Activated B cell treated with CpG ODN at 0.5 μM for 24 hours (primary cell): ENCODE data around the gene MUC20. TPM values are rescaled to one million over a fixed set of nuclear protein-coding genes. Genes with fewer than 3 reads are reported as not detected.

Experiments
- ATAC-seq: fragments of 200-7000 bp; cut with Tn5 transposase; one replicate; pipeline ENCODE4 v1.10.0; 2021; ENCODE audit warnings: low read depth, mild to moderate bottlenecking, moderate library complexity
- CTCF ChIA-PET: fragments of 350-600 bp; sonication (Branson Sonifier 250); formaldehyde crosslinking; loops from one replicate; lab custom pipeline; 2021; ENCODE audit warnings: antibody characterized with exemption; lab: Charles Lee
- POLR2A ChIA-PET: fragments of 350-600 bp; sonication (Branson Sonifier 250); formaldehyde crosslinking; loops from one replicate; lab custom pipeline; 2021; ENCODE audit warnings: antibody characterized with exemption; lab: Charles Lee
- DNase-seq: peaks from one replicate; pipeline ENCODE4 v3.0.0; 2022
- H3K27ac Mint-ChIP-seq: one replicate; pipeline ENCODE4 v1.8.0; 2020; ENCODE audit warnings: mixed read lengths
- H3K27me3 Mint-ChIP-seq: one replicate; pipeline ENCODE4 v1.8.0; 2021; ENCODE audit warnings: mixed read lengths
- H3K36me3 Mint-ChIP-seq: one replicate; pipeline ENCODE4 v1.8.0; 2021; ENCODE audit warnings: low read depth, mixed read lengths
- H3K4me1 Mint-ChIP-seq: one replicate; pipeline ENCODE4 v1.8.0; 2021; ENCODE audit warnings: mixed read lengths
- H3K4me3 Mint-ChIP-seq: one replicate; pipeline ENCODE4 v1.8.0; 2020; ENCODE audit warnings: mild to moderate bottlenecking, mixed read lengths
- H3K9me3 Mint-ChIP-seq: one replicate; pipeline ENCODE4 v1.8.0; 2020; ENCODE audit warnings: mixed read lengths
- CTCF ChIP-seq: fragments of 200-600 bp; IDR thresholded peaks from one replicate; pipeline ENCODE4 v1.8.0; 2022; ENCODE audit warnings: antibody characterized with exemption, mild to moderate bottlenecking
- intact Hi-C: fragments of 100-400 bp; cut with micrococcal nuclease; formaldehyde crosslinking; loops from one replicate; pipeline ENCODE4 v1.15.1; 2024
- total RNA-seq: library from RNA; stranded (reverse); gene quantifications from 2 replicates; pipeline ENCODE4 v1.2.3, GENCODE V29; 2022

The MUC20 gene
- total RNA-seq, 1 donor from 2014 or later: 4.1 TPM

- ChIA-PET CTCF (no interaction called here), POLR2A (no interaction called here)
- H3K4me3 Mint-ChIP-seq: no peak overlapping the region
- H3K27ac Mint-ChIP-seq: no peak overlapping the region
- no peaks in the 10 kb centered on the region for H3K9me3 Mint-ChIP-seq
- ATAC-seq (no peak), DNase-seq (no peak)
- intact Hi-C loops: no loop called here
- peaks cover 17% of the 10 kb centered on the region for H3K27me3 Mint-ChIP-seq
- peaks cover 13% of the 10 kb centered on the region for H3K4me1 Mint-ChIP-seq
- no peak for TF ChIP-seq CTCF
- no peaks in the 10 kb centered on the region for H3K36me3 Mint-ChIP-seq
Measured at GRCh38 chr3:195750797-195751520, 30.2 kb downstream of the MUC20 start.

- TF ChIP-seq CTCF: no peak
- H3K9me3 Mint-ChIP-seq: no peaks in the 10 kb centered on the region
- no peak overlapping the region for H3K4me3 Mint-ChIP-seq
- intact Hi-C loops: no loop called here
- ChIA-PET POLR2A (no interaction called here), CTCF (no interaction called here)
- H3K4me1 Mint-ChIP-seq: peaks cover 13% of the 10 kb centered on the region
- H3K36me3 Mint-ChIP-seq: no peaks in the 10 kb centered on the region
- no peak overlapping the region for H3K27ac Mint-ChIP-seq
- ATAC-seq: no peak
- no peak for DNase-seq
- peaks cover 18% of the 10 kb centered on the region for H3K27me3 Mint-ChIP-seq
Measured at GRCh38 chr3:195751560-195751959, 30.8 kb downstream of the MUC20 start.

GRCh38 chr3:195752066-195752465 lies 31.3 kb downstream of the MUC20 start:
- Mint-ChIP-seq H3K27ac (no peak overlapping the region), H3K36me3 (no peaks in the 10 kb centered on the region), H3K9me3 (no peaks in the 10 kb centered on the region), H3K27me3 (peaks cover 19% of the 10 kb centered on the region), H3K4me3 (no peak overlapping the region), H3K4me1 (peaks cover 10% of the 10 kb centered on the region)
- no peak for TF ChIP-seq CTCF
- ATAC-seq (no peak), DNase-seq (no peak)
- CTCF ChIA-PET: no interaction called here
- intact Hi-C loops: no loop called here
- POLR2A ChIA-PET: no interaction called here

- CTCF ChIA-PET: interaction anchor here (0.7 kb wide), 1 partner anchor 1172 kb away, joined by 4 read pairs; no protein-coding TSS in a partner anchor
- ATAC-seq: no peak
- intact Hi-C loops: no loop called here
- no peaks in the 10 kb centered on the region for H3K9me3 Mint-ChIP-seq
- H3K4me3 Mint-ChIP-seq: no peak overlapping the region
- H3K36me3 Mint-ChIP-seq: no peaks in the 10 kb centered on the region
- no peak overlapping the region for H3K27ac Mint-ChIP-seq
- TF ChIP-seq CTCF: no peak
- peaks cover 21% of the 10 kb centered on the region for H3K27me3 Mint-ChIP-seq
- peaks cover 9% of the 10 kb centered on the region for H3K4me1 Mint-ChIP-seq
- POLR2A ChIA-PET: no interaction called here
- DNase-seq: no peak
Measured at GRCh38 chr3:195752546-195753331, 32.0 kb downstream of the MUC20 start.

GRCh38 chr3:195753581-195753980 lies 32.8 kb downstream of the MUC20 start:
- intact Hi-C loops: no loop called here
- ChIA-PET CTCF (no interaction called here), POLR2A (no interaction called here)
- H3K9me3 Mint-ChIP-seq: no peaks in the 10 kb centered on the region
- H3K27ac Mint-ChIP-seq: no peak overlapping the region
- ATAC-seq: no peak
- no peak for TF ChIP-seq CTCF
- no peak overlapping the region for H3K4me3 Mint-ChIP-seq
- H3K36me3 Mint-ChIP-seq: no peaks in the 10 kb centered on the region
- DNase-seq: no peak
- peaks cover 24% of the 10 kb centered on the region for H3K27me3 Mint-ChIP-seq
- peaks cover 4% of the 10 kb centered on the region for H3K4me1 Mint-ChIP-seq
